ENCODE data around the gene DLG2.

DNA sequence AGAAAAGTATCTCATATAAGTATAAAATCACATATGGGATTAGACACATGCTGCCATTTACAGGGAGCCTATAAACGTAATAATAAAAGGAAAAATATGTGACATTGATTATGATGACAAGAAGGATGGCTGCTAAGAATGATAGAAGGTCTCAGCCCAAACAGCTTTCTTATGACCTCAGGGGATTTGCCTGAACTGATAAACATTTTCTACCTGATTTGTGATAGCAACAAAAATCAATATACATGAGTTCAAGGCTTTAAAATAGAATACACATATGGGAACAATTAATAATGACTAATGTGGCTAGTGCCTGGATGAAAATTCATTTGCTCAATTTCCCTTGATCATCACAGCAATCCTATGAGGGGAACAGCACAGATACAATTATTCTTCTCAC is 1704.2 kb downstream of the DLG2 start:
- TF ChIP-seq, protein P1, sequence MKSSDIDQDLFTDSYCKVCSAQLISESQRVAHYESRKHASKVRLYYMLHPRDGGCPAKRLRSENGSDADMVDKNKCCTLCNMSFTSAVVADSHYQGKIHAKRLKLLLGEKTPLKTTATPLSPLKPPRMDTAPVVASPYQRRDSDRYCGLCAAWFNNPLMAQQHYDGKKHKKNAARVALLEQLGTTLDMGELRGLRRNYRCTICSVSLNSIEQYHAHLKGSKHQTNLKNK (CRISPR knock-in tag; IDR thresholded peaks at IDR 0.05): no peak
- TF ChIP-seq TEAD4 (CRISPR knock-in tag; IDR thresholded peaks at IDR 0.05): no peak
- TF ChIP-seq, protein P2, sequence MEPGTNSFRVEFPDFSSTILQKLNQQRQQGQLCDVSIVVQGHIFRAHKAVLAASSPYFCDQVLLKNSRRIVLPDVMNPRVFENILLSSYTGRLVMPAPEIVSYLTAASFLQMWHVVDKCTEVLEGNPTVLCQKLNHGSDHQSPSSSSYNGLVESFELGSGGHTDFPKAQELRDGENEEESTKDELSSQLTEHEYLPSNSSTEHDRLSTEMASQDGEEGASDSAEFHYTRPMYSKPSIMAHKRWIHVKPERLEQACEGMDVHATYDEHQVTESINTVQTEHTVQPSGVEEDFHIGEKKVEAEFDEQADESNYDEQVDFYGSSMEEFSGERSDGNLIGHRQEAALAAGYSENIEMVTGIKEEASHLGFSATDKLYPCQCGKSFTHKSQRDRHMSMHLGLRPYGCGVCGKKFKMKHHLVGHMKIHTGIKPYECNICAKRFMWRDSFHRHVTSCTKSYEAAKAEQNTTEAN (CRISPR knock-in tag; IDR thresholded peaks at IDR 0.05): no peak
- TF ChIP-seq, protein P3, sequence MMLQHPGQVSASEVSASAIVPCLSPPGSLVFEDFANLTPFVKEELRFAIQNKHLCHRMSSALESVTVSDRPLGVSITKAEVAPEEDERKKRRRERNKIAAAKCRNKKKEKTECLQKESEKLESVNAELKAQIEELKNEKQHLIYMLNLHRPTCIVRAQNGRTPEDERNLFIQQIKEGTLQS (CRISPR knock-in tag; conservative IDR thresholded peaks at IDR 0.05): no peak
- no peak for TF ChIP-seq CBFB (CRISPR knock-in tag; IDR thresholded peaks at IDR 0.05; ENCODE audit: low read depth)
- no peak for TF ChIP-seq TCF7 (CRISPR knock-in tag; IDR thresholded peaks at IDR 0.05; ENCODE audit: low read depth)
- TF ChIP-seq ZNF263 (CRISPR knock-in tag; IDR thresholded peaks at IDR 0.05; ENCODE audit: low read depth): no peak
- TF ChIP-seq, protein P4, sequence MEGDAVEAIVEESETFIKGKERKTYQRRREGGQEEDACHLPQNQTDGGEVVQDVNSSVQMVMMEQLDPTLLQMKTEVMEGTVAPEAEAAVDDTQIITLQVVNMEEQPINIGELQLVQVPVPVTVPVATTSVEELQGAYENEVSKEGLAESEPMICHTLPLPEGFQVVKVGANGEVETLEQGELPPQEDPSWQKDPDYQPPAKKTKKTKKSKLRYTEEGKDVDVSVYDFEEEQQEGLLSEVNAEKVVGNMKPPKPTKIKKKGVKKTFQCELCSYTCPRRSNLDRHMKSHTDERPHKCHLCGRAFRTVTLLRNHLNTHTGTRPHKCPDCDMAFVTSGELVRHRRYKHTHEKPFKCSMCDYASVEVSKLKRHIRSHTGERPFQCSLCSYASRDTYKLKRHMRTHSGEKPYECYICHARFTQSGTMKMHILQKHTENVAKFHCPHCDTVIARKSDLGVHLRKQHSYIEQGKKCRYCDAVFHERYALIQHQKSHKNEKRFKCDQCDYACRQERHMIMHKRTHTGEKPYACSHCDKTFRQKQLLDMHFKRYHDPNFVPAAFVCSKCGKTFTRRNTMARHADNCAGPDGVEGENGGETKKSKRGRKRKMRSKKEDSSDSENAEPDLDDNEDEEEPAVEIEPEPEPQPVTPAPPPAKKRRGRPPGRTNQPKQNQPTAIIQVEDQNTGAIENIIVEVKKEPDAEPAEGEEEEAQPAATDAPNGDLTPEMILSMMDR (IDR thresholded peaks at IDR 0.05): no peak
- no peak for TF ChIP-seq SP1 (CRISPR knock-in tag; conservative IDR thresholded peaks at IDR 0.05)
- TF ChIP-seq ZNF317 (CRISPR knock-in tag; IDR thresholded peaks at IDR 0.05; ENCODE audit: borderline replicate concordance, low read depth): no peak
- TF ChIP-seq RORB (CRISPR knock-in tag; IDR thresholded peaks at IDR 0.05): no peak
- no peak for TF ChIP-seq CREM (CRISPR knock-in tag; IDR thresholded peaks at IDR 0.05)
- TF ChIP-seq, protein P5, sequence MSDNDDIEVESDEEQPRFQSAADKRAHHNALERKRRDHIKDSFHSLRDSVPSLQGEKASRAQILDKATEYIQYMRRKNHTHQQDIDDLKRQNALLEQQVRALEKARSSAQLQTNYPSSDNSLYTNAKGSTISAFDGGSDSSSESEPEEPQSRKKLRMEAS (CRISPR knock-in tag; IDR thresholded peaks at IDR 0.05): no peak

All from WTC11 (cell line).